GM19397 (cell line): Measurements from ENCODE around the gene KAZN.

Experiments
- ATAC-seq: cut with Tn5 transposase; IDR thresholded peaks from one replicate; pipeline ENCODE4 v1.9.1; 2021; ENCODE audit warnings: mild to moderate bottlenecking, moderate library complexity; ENCODE audit not compliant: unreplicated experiment

The KAZN gene

DNA sequence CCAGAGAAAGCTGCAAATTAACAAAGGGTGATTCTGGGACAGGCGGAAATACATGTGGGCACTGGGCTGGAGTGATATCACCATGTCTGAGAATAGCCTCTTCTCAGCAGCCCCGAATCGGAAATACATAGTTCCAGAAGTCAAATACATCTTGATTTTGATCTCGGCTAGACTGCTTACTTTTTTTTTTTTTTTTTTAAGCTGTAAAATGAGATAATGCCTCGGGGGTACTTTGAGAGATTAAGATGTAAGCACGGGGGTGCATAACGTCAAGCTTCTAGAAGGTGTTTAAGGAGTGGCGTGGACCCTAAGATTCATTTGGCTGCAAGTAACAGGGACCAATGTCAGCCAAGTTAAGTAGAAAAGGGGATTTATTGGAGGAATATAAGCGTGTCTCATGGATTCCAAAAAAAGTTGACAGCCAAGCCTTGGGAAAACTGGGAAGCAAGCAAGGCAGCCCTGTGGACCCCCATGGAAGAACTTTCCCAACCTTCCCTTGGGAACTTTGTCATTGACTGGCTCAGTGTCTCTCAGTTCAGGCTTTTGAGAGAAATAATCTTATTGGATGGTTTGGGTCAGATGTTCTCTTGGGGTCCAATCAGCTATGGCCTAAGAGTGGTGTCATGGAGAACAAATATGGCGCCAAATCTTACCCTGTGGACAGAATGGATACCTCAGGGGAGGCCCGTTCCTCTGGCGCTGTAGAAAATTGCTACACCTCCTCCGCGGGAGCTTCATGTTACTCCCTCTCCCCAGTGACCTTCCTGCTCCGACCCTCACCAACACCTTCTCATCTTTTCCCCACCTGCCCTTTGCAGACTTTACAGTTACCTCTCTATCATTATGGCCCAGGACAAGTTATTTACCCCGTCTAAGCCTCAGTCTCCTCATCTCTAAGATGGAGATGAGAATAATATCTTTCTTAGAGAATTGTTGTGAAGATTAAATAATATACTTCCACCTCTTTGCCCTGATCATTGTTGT is 186.6 kb downstream of the KAZN start:
- no peak for ATAC-seq

- no peak for ATAC-seq
These were observed 187.7 kb downstream of the KAZN start for GRCh38 chr1:14786109-14786675.

DNA sequence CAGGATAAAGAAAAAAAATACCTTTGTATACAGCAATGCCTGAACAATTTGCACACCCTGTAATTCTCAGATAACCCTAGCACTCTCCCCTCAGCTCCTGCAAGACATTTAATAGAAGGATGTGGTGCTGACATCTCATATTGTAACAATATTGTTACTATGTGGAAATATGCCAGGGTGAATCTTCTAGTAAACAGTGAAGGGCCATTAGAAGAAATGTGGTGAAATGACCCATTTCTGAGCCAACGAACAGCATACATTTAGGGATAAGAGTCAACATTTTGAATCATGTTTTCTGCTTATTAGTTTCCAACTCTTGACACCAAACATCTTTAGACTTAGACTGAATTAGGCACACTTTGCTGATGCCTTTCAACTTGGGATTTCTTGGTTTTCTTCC is 188.2 kb downstream of the KAZN start:
- no peak for ATAC-seq

GRCh38 chr1:14787604-14788003 is 189.1 kb downstream of the KAZN start:
- no peak for ATAC-seq

DNA sequence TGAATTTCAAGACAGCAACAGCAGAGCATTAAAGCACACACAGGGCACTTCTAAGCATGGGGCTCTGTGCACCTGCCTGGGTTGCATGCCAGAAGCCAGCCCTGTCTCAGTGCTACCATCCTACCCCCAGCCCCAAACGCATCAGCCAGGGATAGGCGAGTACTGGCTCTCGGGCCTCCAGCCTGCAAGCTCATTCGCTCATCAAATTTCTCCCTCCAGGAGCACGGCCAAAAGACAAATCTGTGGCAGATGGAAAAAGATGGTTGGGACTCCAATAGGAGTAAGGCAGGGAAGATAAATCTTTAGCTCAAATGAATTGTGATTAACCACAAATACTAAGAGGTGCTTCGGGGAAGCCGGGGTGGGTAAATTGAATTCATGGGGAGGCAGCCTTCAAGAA is 189.6 kb downstream of the KAZN start:
- ATAC-seq, result no peak

DNA sequence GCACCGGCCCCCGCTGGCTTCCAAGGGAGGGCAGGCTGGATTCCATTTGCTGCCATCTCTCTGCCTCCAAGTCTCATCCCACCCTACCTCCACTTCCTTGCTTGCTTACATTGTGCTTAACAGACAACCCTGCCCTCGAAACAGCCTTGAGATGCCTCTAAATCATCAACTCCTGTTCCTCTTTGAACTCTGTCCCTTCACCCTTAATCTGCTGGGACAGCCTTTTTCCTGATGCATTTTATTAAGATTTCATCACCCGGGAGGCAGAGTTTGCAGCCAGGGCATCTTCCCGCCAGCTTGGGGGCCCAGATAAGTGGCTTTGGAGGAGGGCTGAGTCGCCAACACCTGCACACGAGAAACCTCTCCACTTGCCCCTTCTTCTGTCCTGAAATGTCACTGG is 192.5 kb downstream of the KAZN start:
- ATAC-seq, result no peak

- ATAC-seq, result no peak
These were observed 193.2 kb downstream of the KAZN start for GRCh38 chr1:14791654-14792053.

GRCh38 chr1:14794136-14794768 is 195.8 kb downstream of the KAZN start:
- no peak for ATAC-seq

DNA sequence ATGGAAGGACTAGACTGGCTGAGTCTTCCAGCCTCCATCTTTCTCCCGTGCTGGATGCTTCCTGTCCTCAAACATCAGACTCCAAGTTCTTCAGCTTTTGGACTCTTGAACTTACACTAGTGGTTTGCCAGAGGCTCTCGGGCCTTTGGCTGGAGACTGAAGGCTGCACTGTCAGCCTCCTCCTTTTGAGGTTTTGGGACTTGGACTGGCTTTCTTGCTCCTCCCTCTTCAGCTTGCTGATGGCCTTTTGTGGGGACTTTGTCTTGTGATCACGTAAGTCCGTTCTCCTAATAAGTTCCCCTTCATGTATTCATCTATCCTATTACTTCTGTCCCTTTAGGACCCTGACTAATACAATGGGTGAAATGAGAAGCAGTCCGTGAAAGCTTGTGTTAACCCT is 196.4 kb downstream of the KAZN start:
- no peak for ATAC-seq

DNA sequence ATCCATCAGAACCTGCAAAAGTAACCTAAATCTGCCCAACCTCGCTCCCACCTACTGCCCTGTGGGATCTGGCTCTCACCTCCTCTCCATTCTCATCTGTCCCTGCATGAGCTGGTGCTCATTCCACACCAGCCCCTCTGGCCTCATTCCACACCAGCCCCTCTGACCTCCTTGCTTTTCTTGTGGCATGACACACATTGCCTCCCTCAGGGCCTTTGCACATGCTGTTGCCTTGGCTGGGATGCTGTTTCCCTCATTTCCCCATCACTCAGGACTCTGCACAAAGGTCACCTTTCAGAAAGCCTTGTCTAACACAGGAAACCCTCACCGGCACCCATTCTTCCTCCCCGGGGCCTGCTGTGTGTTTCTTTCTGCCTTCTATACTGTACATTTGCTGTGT is 197.1 kb downstream of the KAZN start:
- no peak for ATAC-seq

GRCh38 chr1:14800014-14800413 is 201.5 kb downstream of the KAZN start:
- no peak for ATAC-seq

DNA sequence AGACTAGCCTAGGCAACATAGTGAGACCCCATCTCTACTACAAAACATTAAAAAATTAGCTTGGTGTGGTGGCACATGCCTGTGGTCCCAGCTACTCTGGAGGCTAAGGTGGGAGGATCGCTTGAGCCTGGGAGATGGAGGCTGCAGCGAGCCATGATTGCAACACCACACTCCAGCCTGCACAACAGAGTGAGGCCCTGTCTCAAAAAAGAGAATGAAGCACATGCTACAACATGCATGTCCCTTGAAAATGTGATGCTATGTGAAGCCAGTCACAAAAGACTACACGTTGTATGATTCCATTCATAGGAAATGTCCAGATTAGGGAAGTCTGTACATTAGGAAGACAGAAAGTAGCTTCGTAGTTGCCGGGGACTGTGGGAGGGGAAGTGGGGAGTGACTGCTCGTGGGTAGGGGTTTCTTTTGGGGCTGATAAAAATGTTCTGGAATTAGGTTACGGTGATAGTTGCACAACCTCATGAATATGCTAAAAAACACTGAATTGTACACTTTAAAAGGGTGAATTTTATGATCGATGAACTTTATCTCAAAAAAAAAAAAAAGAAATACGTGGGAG is 202.1 kb downstream of the KAZN start:
- no peak for ATAC-seq

- no peak for ATAC-seq
These were observed 204.7 kb downstream of the KAZN start for GRCh38 chr1:14803002-14803789.

GRCh38 chr1:14804626-14805025 is 206.1 kb downstream of the KAZN start:
- no peak for ATAC-seq

- ATAC-seq, result no peak
These were observed 208.3 kb downstream of the KAZN start for GRCh38 chr1:14806772-14807171.

GRCh38 chr1:14808768-14809167 is 210.3 kb downstream of the KAZN start:
- no peak for ATAC-seq

DNA sequence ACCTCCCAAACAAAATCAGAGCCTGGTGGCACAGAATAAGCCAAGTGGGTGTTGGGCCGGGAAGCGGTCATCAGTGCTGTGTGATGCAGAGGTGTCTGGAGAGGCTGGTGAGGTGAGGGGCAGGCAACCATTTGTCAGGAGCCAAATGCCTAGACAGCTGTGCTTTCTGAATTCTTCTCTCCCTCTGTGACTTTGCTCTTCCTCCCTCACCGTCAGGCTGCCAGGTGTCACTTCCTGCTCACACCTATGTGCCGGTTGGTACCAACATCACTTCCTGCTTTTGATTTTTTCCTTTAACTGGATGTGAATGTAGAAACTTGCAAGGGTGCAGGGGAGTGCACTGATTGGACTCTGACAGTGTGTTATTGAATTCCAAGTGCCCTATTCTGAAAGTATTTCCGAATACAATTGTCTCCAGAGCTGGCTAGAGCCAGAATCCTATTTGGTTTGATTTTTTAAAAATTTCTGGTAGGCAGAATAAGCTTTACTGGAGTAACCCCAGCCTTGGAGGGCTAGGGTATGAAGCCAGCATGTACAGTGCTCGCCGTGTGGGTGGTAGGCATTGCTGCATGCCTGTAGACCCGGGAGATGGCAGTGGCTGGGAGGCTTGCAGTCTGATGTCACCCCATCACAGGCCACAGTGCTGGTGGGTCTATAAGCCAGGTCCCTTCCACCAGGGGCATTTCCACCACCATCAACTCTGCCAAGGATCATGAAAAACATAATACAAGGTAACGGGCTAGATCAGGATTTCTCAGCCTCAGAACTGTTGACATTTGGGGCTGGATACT is 210.9 kb downstream of the KAZN start:
- ATAC-seq, result no peak

- ATAC-seq, result no peak
These were observed 212.3 kb downstream of the KAZN start for GRCh38 chr1:14810595-14811361.

DNA sequence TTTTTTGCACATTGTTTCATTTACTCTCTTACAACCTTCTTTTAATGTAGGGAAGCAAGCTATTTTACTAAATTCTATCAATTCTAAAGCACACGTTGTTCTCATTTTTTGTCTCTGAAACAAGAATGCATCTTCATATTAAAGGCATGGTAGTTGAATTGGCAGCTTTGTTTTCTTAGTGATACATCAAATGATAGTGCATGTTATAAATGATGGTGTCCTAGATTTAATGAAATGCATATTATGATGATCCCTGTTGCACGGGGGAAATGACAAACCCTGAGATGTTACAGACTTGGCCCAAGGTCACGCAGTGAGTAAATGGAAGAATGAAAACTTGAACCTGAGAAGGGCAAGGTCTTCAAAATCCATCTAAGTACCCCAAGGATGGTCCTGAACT is 213.1 kb downstream of the KAZN start:
- no peak for ATAC-seq
